ENCODE data around the gene SMIM41. TPM values are rescaled to one million over a fixed set of nuclear protein-coding genes. Genes with fewer than 3 reads are reported as not detected.
"Not testable (repeated sequence)": the region's sequence is repeated elsewhere in the genome, so short reads cannot be mapped to it uniquely, and the experiment has no call there.

SMIM41 gene
- total and polyA plus RNA-seq, 12 donors = 0.19 to 0.52 (median 0.27) TPM; not detected in 8

DNA sequence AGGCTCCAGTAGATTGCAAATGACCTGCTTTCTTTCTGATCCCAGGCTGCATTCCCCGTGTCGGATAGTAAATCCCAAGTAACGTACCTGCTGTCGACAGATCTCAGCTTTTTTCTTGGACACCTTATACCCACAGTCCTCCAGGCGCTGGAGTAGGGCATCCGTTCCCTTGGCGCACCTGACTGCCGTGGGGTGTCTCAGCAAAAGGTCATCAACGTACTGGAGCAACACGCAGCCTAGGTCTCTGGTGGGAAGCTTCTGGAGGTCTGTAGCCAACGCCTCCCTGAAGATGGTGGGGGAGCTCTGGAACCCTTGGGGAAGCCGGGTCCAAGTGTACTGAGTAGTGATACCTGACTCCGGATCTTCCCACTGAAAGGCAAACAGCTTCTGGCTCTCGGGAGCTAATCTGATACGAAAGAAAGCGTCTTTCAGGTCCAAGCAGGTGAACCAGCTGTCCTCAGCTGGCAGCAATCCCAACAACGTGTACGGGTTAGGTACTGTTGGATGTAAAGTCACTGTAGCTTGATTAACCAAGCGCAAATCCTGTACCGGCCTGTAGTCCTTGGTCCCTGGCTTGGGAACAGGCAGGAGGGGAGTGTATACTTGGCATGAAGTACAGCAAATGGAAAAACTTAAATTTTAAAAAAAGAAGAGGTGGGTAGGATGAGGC is 38.4 kb downstream of the SMIM41 start:
- not testable (repeated sequence) for DNase-seq, H3K27ac ChIP-seq, H3K9me3 ChIP-seq, ATAC-seq, H3K36me3 ChIP-seq, H3K4me3 ChIP-seq
- intact Hi-C loops (cut with DNase I) = loop anchor here in 1 of 10 donors (5.0 kb wide), 1 partner anchor 121 kb away; no protein-coding TSS in a partner anchor
- WGBS, 2 donors = 89% methylated on average over 20 of the region's 20 CpGs
- peaks cover 4 to 17% (median 11%) of the 10 kb centered on the region in 9 donors for H3K4me1 ChIP-seq
- peaks cover 0 to 41% (median 31%) of the 10 kb centered on the region in 7 donors for H3K27me3 ChIP-seq

DNA sequence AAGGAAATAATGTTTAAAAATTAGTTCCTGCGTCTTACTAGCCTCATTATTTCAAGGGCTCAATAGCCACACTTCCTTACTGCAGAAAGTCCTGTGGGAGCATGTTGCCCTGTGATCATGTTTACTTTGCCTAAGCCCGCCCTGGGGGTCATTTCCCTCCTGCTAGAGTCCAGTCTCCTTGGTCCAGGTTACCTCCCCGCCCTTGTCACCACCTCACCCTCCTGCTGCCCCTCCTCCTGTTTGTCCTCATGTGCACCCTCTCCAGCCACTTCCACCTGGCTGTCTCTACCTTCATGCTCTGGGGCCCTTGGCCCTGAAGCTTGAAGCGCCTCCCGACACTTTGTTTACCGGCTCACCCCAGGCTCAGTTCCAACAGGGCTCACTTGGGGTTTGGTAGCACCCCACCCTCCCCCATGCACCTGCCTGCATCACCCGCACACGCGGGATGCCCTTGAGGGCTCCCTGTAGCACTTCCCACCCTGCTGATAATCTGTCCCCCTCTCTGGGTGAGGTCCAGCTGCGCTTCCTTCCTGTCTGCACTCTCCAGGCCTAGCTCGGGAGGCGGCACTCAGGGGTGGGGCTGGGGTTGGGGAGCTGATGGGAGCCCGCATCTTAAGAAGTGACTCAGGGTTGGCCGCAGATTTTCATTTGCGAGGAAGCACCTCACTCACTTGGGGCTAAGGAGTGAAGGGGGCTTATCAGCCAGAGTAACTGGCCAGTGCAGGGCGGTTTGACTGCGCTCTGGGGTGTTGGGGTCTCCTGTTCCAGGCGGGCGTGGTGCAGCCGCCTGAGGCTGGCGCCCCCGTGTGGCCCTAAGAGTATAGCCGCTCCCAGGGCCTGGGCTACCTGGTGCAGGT is 40.1 kb downstream of the SMIM41 start:
- peaks cover 0 to 40% (median 28%) of the 10 kb centered on the region in 7 donors for H3K27me3 ChIP-seq
- peak; percentile 44 to 82 (median 59) for ATAC-seq
- no peak for DNase-seq
- intact Hi-C loops (cut with DNase I) = loop anchor here in 8 of 10 donors (2.0 to 10.0 kb wide), 7 partner anchors 37 to 125 kb away; no protein-coding TSS in a partner anchor
- no peaks in the 10 kb centered on the region for H3K9me3 ChIP-seq
- no peaks in the 10 kb centered on the region for H3K36me3 ChIP-seq
- H3K4me1 ChIP-seq = peaks cover 4 to 17% (median 11%) of the 10 kb centered on the region in 9 donors
- TF ChIP-seq, protein P1, sequence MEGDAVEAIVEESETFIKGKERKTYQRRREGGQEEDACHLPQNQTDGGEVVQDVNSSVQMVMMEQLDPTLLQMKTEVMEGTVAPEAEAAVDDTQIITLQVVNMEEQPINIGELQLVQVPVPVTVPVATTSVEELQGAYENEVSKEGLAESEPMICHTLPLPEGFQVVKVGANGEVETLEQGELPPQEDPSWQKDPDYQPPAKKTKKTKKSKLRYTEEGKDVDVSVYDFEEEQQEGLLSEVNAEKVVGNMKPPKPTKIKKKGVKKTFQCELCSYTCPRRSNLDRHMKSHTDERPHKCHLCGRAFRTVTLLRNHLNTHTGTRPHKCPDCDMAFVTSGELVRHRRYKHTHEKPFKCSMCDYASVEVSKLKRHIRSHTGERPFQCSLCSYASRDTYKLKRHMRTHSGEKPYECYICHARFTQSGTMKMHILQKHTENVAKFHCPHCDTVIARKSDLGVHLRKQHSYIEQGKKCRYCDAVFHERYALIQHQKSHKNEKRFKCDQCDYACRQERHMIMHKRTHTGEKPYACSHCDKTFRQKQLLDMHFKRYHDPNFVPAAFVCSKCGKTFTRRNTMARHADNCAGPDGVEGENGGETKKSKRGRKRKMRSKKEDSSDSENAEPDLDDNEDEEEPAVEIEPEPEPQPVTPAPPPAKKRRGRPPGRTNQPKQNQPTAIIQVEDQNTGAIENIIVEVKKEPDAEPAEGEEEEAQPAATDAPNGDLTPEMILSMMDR (IDR thresholded peaks at IDR 0.05) = peak; percentile 33 to 71 (median 60)
- no peak overlapping the region for H3K4me3 ChIP-seq
- WGBS, 2 donors = 23 to 24% methylated on average over 23 of the region's 23 CpGs
- H3K27ac ChIP-seq = no peak overlapping the region

DNA sequence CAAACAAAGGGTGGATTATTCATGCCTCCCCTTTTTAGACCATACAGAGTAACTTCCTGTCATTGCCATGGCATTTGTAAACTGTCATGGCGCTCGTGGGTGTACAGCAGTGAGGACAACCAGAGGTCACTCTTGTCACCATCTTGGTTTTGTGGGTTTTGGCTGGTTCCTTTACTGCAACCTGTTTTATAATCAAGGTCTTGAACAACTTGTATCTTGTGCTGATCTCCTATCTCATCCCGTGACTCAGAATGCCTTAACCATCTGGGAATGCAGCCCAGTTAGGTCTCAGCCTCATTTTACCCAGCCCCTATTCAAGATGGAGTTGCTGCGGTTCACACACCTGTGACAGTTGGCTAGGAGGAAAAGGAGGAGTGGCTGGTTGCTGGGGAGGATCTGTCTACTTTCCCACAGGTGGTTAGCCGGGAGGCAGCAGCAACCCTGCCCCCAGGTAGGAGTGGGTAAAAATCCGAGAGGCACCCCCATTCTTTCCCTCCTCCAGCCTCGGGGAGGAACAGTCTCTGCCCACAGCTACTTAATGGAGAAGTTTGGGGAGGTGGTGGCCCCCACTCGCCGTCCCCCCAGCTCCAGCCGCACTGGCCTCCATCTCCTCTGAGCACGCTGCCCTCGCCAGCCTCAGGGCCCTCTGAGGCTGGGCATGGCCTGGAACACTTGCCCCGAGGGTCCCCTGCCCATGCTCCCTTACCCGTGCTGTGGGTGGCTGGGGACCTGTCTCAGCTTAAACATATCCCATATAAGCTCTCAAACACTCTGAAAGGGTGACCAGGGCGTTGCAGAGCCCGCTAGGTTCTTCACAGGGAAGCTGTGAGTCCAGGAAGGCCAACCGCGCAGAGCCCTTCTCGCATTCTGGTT is 41.7 kb downstream of the SMIM41 start:
- Histone ChIP-seq H3K27me3 (peaks cover 0 to 29% (median 15%) of the 10 kb centered on the region in 7 donors), H3K4me1 (peaks cover 11 to 29% (median 21%) of the 10 kb centered on the region in 9 donors), H3K27ac (no peak overlapping the region), H3K36me3 (no peaks in the 10 kb centered on the region), H3K4me3 (no peak overlapping the region), H3K9me3 (no peaks in the 10 kb centered on the region)
- DNase-seq (no peak), ATAC-seq (peak in 3 of 8 donors; percentile 1 to 5 (median 4))
- WGBS, 2 donors = 65 to 75% methylated on average over 19 of the region's 19 CpGs
- TF ChIP-seq, protein P1 (IDR thresholded peaks at IDR 0.05) = no peak
- intact Hi-C loops (cut with DNase I) = loop anchor here in 8 of 10 donors (2.0 to 10.0 kb wide), 6 partner anchors 39 to 126 kb away; no protein-coding TSS in a partner anchor

DNA sequence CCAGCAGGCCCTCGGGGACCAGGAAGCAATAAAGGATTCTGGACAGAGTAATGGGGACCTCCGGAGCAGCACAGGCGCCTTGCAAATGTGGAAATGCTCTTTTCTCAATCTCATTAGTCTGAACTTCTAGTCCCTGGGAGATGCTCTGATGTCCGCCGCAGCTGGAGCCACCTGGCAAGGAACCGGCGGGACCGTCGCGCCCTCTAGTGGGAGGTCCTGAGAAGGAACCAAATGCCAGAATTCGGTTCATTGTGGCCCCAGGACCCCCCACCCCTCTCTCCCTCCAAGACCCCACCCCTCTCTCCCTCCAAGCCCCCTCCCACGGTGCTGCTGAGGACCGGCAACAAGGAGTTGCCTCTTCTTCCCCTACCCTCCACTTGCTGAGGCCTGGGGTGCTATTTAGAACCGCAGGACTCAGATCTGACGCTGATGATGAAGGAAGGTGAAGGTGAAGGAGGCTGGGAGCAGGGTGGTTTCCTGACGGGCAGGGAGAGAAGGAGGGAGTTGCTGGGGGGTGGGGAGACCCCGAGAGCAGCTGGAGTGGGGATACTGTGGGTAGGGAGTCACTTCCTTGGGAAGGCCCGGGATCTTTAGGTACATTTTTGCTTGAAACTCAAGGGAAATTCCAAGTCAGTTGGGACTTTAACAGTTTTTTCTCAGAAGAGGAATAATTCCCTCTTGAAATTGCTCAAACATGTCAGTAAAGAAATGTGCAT is 42.5 kb downstream of the SMIM41 start:
- Histone ChIP-seq H3K36me3 (no peaks in the 10 kb centered on the region), H3K9me3 (no peaks in the 10 kb centered on the region), H3K4me3 (no peak overlapping the region), H3K27ac (no peak overlapping the region), H3K27me3 (peaks cover 0 to 29% (median 14%) of the 10 kb centered on the region in 7 donors), H3K4me1 (peaks cover 14 to 35% (median 25%) of the 10 kb centered on the region in 9 donors)
- WGBS, 2 donors = 15 to 16% methylated on average over 18 of the region's 18 CpGs
- TF ChIP-seq, protein P1 (IDR thresholded peaks at IDR 0.05) = peak; percentile 67 to 85 (median 81)
- peak in 7 of 8 donors; percentile 13 to 54 (median 28) for ATAC-seq
- peak; percentile 65 to 77 for DNase-seq
- intact Hi-C loops (cut with DNase I) = loop anchor here in 8 of 10 donors (2.0 to 10.0 kb wide), 6 partner anchors 40 to 127 kb away; no protein-coding TSS in a partner anchor
